Mesenchymal stem cell (in vitro differentiated cells and primary cell): ENCODE results near the gene TAC4.
A peak's percentile ranks its signal among the peaks of the same experiment; 100 is the strongest.

ENCODE experiments used
- DNase-seq: peaks from one replicate; pipeline ENCODE4 v3.0.0-alpha.2; 2013
- H2AFZ ChIP-seq: one replicate; pipeline ENCODE4 v1.6.1; 2013; ENCODE audit warnings: low read depth, mild to moderate bottlenecking, control low read depth, inconsistent platforms, low read length, moderate library complexity
- H2AK5ac ChIP-seq: 2 replicates; pipeline ENCODE4 v1.6.1; 2013; ENCODE audit warnings: low read length, moderate library complexity, mild to moderate bottlenecking, inconsistent platforms; ENCODE audit not compliant: severe bottlenecking
- H2BK120ac ChIP-seq: one replicate; pipeline ENCODE4 v1.6.1; 2013; ENCODE audit warnings: low read depth, mild to moderate bottlenecking, inconsistent platforms, low read length, moderate library complexity
- H2BK12ac ChIP-seq, 2 experiments: one replicate each; pipeline ENCODE4 v1.6.1; 2013; ENCODE audit warnings: inconsistent platforms in 2 of 2, low read length in 2 of 2, mild to moderate bottlenecking in 2 of 2, moderate library complexity in 2 of 2, control low read depth in 1 of 2
- H2BK15ac ChIP-seq: one replicate; pipeline ENCODE4 v1.6.1; 2013; ENCODE audit warnings: mild to moderate bottlenecking, low read depth, inconsistent platforms; ENCODE audit not compliant: poor library complexity, severe bottlenecking
- H2BK5ac ChIP-seq: 2 replicates; pipeline ENCODE4 v1.6.1; 2013; ENCODE audit warnings: low read depth, mild to moderate bottlenecking, low read length, control low read depth, inconsistent platforms; ENCODE audit not compliant: poor library complexity, severe bottlenecking
- H3K14ac ChIP-seq, 2 experiments: one replicate each; pipeline ENCODE4 v1.6.1; 2013; ENCODE audit warnings: inconsistent platforms in 2 of 2, low read length in 2 of 2, control low read depth in 1 of 2, mild to moderate bottlenecking in 1 of 2, moderate library complexity in 1 of 2
- H3K18ac ChIP-seq, 2 experiments: one replicate each; pipeline ENCODE4 v1.6.1; 2013; ENCODE audit warnings: inconsistent platforms in 2 of 2, low read length in 2 of 2, control low read depth in 1 of 2, low read depth in 1 of 2, mild to moderate bottlenecking in 1 of 2
- H3K23ac ChIP-seq, 2 experiments: one replicate each; pipeline ENCODE4 v1.6.1; 2013; ENCODE audit warnings: inconsistent platforms in 2 of 2, low read length in 2 of 2, mild to moderate bottlenecking in 2 of 2, moderate library complexity in 2 of 2, control low read depth in 1 of 2
- H3K27ac ChIP-seq: 2 replicates; pipeline ENCODE4 v1.5.1; 2013; ENCODE audit warnings: mild to moderate bottlenecking, moderate library complexity, low read length, control low read depth, inconsistent platforms; ENCODE audit not compliant: poor library complexity, severe bottlenecking
- H3K27me3 ChIP-seq, 2 experiments: 2 replicates each; pipeline versions ENCODE4 v1.6.1 to v1.7.0; 2013; ENCODE audit warnings: low read length in 2 of 2, mild to moderate bottlenecking in 2 of 2, moderate library complexity in 2 of 2, control low read depth in 1 of 2, inconsistent platforms in 1 of 2; ENCODE audit not compliant: control insufficient read depth in 1 of 2, insufficient read depth in 1 of 2
- H3K36me3 ChIP-seq, 2 experiments: 2 replicates each; pipeline versions ENCODE4 v1.6.1 to v1.7.0; 2013; ENCODE audit warnings: low read length in 2 of 2, control low read depth in 1 of 2, inconsistent platforms in 1 of 2, low read depth in 1 of 2, mild to moderate bottlenecking in 1 of 2; ENCODE audit not compliant: insufficient read depth in 2 of 2, control insufficient read depth in 1 of 2
- H3K4ac ChIP-seq, 2 experiments: one replicate each; pipeline ENCODE4 v1.6.1; 2013; ENCODE audit warnings: inconsistent platforms in 2 of 2, low read length in 2 of 2, mild to moderate bottlenecking in 2 of 2, moderate library complexity in 2 of 2, control low read depth in 1 of 2, low read depth in 1 of 2
- H3K4me1 ChIP-seq: 2 replicates; pipeline ENCODE4 v1.6.1; 2013; ENCODE audit warnings: low read depth, low read length, control low read depth; ENCODE audit not compliant: control insufficient read depth, insufficient read depth
- H3K4me2 ChIP-seq: 2 replicates; pipeline ENCODE4 v1.6.1; 2013; ENCODE audit warnings: low read length, mild to moderate bottlenecking, inconsistent platforms; ENCODE audit not compliant: poor library complexity, severe bottlenecking
- H3K4me3 ChIP-seq, 2 experiments: 2 replicates each; pipeline versions ENCODE4 v1.5.1 to v1.7.0; 2013; ENCODE audit warnings: low read length in 2 of 2, mild to moderate bottlenecking in 2 of 2, control low read depth in 1 of 2, low read depth in 1 of 2; ENCODE audit not compliant: insufficient read depth in 1 of 2
- H3K79me1 ChIP-seq: replicated peaks from 2 replicates; pipeline ENCODE4 v1.6.1; 2013; ENCODE audit warnings: mild to moderate bottlenecking, control low read depth, low read length, inconsistent platforms; ENCODE audit not compliant: poor library complexity, severe bottlenecking
- H3K9ac ChIP-seq: 2 replicates; pipeline ENCODE4 v1.7.0; 2013; ENCODE audit warnings: mild to moderate bottlenecking, low read length, moderate library complexity
- H3K9me3 ChIP-seq: 2 replicates; pipeline ENCODE4 v1.7.0; 2013; ENCODE audit warnings: mild to moderate bottlenecking, low read length; ENCODE audit not compliant: control insufficient read depth
- H4K8ac ChIP-seq: one replicate; pipeline ENCODE4 v1.6.1; 2013; ENCODE audit warnings: inconsistent platforms, mild to moderate bottlenecking, low read length, moderate library complexity
- H4K91ac ChIP-seq: one replicate; pipeline ENCODE4 v1.6.1; 2013; ENCODE audit warnings: mild to moderate bottlenecking, low read length, inconsistent platforms
- WGBS: methylation state at CpG from one replicate; pipeline ENCODE4 v1.1.7; 2013; ENCODE audit warnings: mixed read lengths; 5-methylcytosine and 5-hydroxymethylcytosine counted together

Gene TAC4

DNA sequence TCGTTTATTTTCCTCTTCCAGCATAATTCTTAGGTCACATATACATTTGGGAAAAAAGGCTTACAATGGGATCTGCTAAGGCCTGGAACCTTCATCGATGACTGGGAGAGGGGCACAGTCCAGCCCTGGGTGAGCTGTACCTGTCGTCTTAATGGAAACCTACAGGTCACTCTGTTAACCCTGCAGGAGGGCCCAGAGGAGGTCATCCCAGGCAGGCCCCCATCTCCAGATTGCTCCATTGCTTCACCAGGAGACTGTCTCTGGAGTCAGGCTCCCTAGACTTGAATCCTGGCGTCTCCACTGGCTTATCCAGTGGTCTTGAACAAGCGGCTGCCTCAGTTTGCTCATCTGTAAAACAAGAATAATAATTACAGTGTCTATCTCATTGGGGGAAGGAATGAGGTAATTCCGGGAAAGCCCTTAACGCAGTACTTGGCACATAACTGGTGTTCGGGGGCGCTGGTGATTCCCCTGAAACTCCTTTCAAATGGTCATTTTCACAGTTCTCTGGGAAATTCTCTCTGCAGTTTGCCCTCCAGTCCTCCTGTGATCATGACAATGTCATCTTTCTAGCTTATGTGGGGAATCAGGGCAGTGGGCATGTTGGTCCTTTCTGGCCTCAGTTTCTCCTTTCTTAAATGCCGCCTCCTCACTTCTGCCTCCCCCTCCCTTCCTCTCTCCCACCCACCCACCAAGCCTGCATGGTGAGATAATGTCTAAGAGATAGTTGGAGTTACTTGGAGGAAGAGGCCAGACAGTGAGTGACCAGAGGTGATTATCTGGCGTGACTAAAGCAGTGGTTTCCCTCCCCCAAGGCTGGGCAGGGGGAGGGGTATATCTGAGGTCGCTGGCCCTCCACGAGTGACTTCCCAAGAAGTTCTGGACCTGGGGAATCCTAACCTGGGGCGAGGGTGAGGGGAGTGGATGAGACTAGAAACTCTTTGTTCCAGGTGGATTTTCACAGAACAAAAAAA lies 31.3 kb upstream of the TAC4 start:
- DNase-seq, result no peak
- no peak overlapping the region for H2BK12ac ChIP-seq
- H3K23ac ChIP-seq, result no peak overlapping the region
- H3K36me3 ChIP-seq, result no peaks in the 10 kb centered on the region
- 53% methylated on average over 11 of the region's 14 CpGs for WGBS
- no peak overlapping the region for H3K18ac ChIP-seq
- peak overlapping the region; percentile 62 for H4K91ac ChIP-seq
- no peak overlapping the region for H3K27ac ChIP-seq
- H4K8ac ChIP-seq, result no peak overlapping the region
- no peak overlapping the region for H2BK5ac ChIP-seq
- no peaks in the 10 kb centered on the region for H3K9me3 ChIP-seq
- H3K9ac ChIP-seq, result no peak overlapping the region
- peaks cover 11% of the 10 kb centered on the region for H3K4me1 ChIP-seq
- H3K4me3 ChIP-seq, result no peak overlapping the region
- H2AFZ ChIP-seq, result no peak overlapping the region
- no peak overlapping the region for H2BK15ac ChIP-seq
- H3K4me2 ChIP-seq, result no peak overlapping the region
- peaks cover 75 to 83% of the 10 kb centered on the region in 2 experiments for H3K27me3 ChIP-seq
- no peak overlapping the region for H2BK120ac ChIP-seq
- no peak overlapping the region for H3K4ac ChIP-seq
- no peak overlapping the region for H2AK5ac ChIP-seq
- no peak overlapping the region for H3K14ac ChIP-seq
- no peaks in the 10 kb centered on the region for H3K79me1 ChIP-seq

GRCh38 chr17:49875685-49876084 lies 27.8 kb upstream of the TAC4 start:
- Histone ChIP-seq H3K4me1 (peaks cover 10% of the 10 kb centered on the region), H3K9ac (no peak overlapping the region), H3K18ac (no peak overlapping the region), H3K4me3 (no peak overlapping the region), H3K9me3 (no peaks in the 10 kb centered on the region), H3K4me2 (peak overlapping the region; percentile 10), H2BK15ac (no peak overlapping the region), H3K79me1 (no peaks in the 10 kb centered on the region), H3K23ac (no peak overlapping the region), H3K27ac (no peak overlapping the region), H2BK5ac (no peak overlapping the region), H2BK12ac (no peak overlapping the region), H3K4ac (no peak overlapping the region), H2AFZ (no peak overlapping the region), H2BK120ac (no peak overlapping the region), H3K14ac (no peak overlapping the region), H2AK5ac (no peak overlapping the region), H3K27me3 (peaks cover 62 to 74% of the 10 kb centered on the region in 2 experiments), H4K8ac (no peak overlapping the region), H4K91ac (no peak overlapping the region), H3K36me3 (no peaks in the 10 kb centered on the region)
- DNase-seq, result no peak
- WGBS, result 19% methylated on average over 9 of the region's 9 CpGs

GRCh38 chr17:49874911-49875310 lies 27.0 kb upstream of the TAC4 start:
- WGBS, result no CpG with 5 or more reads among the region's 2 CpGs
- H2AK5ac ChIP-seq, result no peak overlapping the region

GRCh38 chr17:49873926-49874325 lies 26.1 kb upstream of the TAC4 start:
- Histone ChIP-seq H3K4me2 (no peak overlapping the region), H3K18ac (no peak overlapping the region), H3K14ac (no peak overlapping the region), H2AFZ (no peak overlapping the region), H2BK120ac (no peak overlapping the region), H3K27me3 (peaks cover 64 to 72% of the 10 kb centered on the region in 2 experiments), H3K9ac (no peak overlapping the region), H3K36me3 (no peaks in the 10 kb centered on the region), H3K4me3 (no peak overlapping the region), H2BK12ac (no peak overlapping the region), H3K4ac (no peak overlapping the region), H3K4me1 (peaks cover 5% of the 10 kb centered on the region), H2BK5ac (no peak overlapping the region), H3K27ac (no peak overlapping the region), H3K23ac (no peak overlapping the region), H2BK15ac (no peak overlapping the region), H2AK5ac (no peak overlapping the region), H3K79me1 (no peaks in the 10 kb centered on the region), H3K9me3 (no peaks in the 10 kb centered on the region), H4K91ac (no peak overlapping the region), H4K8ac (no peak overlapping the region)
- 39% methylated on average over 1 of the region's 3 CpGs for WGBS
- DNase-seq, result no peak

More at GRCh38 chr17:49874911-49875310, 27.0 kb upstream of the TAC4 start:
- Histone ChIP-seq H3K14ac (no peak overlapping the region), H3K9me3 (no peaks in the 10 kb centered on the region), H3K4me3 (no peak overlapping the region), H3K27ac (no peak overlapping the region), H2BK15ac (no peak overlapping the region), H2BK120ac (no peak overlapping the region), H3K4ac (no peak overlapping the region), H3K27me3 (peaks cover 64 to 74% of the 10 kb centered on the region in 2 experiments), H2AFZ (no peak overlapping the region), H2BK5ac (no peak overlapping the region), H3K4me1 (peaks cover 5% of the 10 kb centered on the region), H4K8ac (no peak overlapping the region), H3K23ac (no peak overlapping the region), H3K4me2 (no peak overlapping the region), H3K18ac (no peak overlapping the region), H3K9ac (no peak overlapping the region), H3K36me3 (no peaks in the 10 kb centered on the region), H2BK12ac (no peak overlapping the region), H3K79me1 (no peaks in the 10 kb centered on the region), H4K91ac (no peak overlapping the region)
- DNase-seq, result no peak
